DMS53 treated with DMSO at 0.1 percent for 48 hours (cell line): Measurements from ENCODE around the gene PTPN1.
"Not testable (repeated sequence)": the region's sequence is repeated elsewhere in the genome, so short reads cannot be mapped to it uniquely, and the experiment has no call there.

Source experiments
- DNase-seq: peaks from one replicate; lab custom pipeline; 2025; ENCODE audit not compliant: unreplicated experiment; lab: John Stamatoyannopoulos, UW

The PTPN1 gene

GRCh38 chr20:50588034-50588736 is 78.0 kb downstream of the PTPN1 start:
- peak; percentile 41 for DNase-seq

GRCh38 chr20:50589548-50590347 is 79.6 kb downstream of the PTPN1 start:
- DNase-seq, result no peak

- DNase-seq, result no peak
Measured at GRCh38 chr20:50590348-50590664, 80.1 kb downstream of the PTPN1 start.

GRCh38 chr20:50591233-50591852 is 81.2 kb downstream of the PTPN1 start:
- no peak for DNase-seq

GRCh38 chr20:50592282-50593004 is 82.3 kb downstream of the PTPN1 start:
- no peak for DNase-seq

GRCh38 chr20:50593005-50593335 is 82.8 kb downstream of the PTPN1 start:
- DNase-seq, result no peak

- DNase-seq, result no peak
Measured at GRCh38 chr20:50594231-50594590, 84.0 kb downstream of the PTPN1 start.

GRCh38 chr20:50594591-50595432 is 84.6 kb downstream of the PTPN1 start:
- DNase-seq, result no peak

GRCh38 chr20:50595433-50595895 is 85.3 kb downstream of the PTPN1 start:
- no peak for DNase-seq

- DNase-seq, result no peak
Measured at GRCh38 chr20:50595988-50596693, 86.0 kb downstream of the PTPN1 start.

- DNase-seq, result no peak
Measured at GRCh38 chr20:50596694-50597021, 86.5 kb downstream of the PTPN1 start.

GRCh38 chr20:50597406-50597969 is 87.3 kb downstream of the PTPN1 start:
- no peak for DNase-seq

GRCh38 chr20:50598074-50598473 is 87.9 kb downstream of the PTPN1 start:
- DNase-seq, result no peak

- DNase-seq, result not testable (repeated sequence)
Measured at GRCh38 chr20:50598768-50599167, 88.6 kb downstream of the PTPN1 start.

- no peak for DNase-seq
Measured at GRCh38 chr20:50600281-50600895, 90.2 kb downstream of the PTPN1 start.

GRCh38 chr20:50601511-50602431 is 91.6 kb downstream of the PTPN1 start:
- no peak for DNase-seq

GRCh38 chr20:50602432-50603088 is 92.4 kb downstream of the PTPN1 start:
- DNase-seq, result no peak

GRCh38 chr20:50604451-50604850 is 94.3 kb downstream of the PTPN1 start:
- no peak for DNase-seq
